Measurements from ENCODE around the gene SPIB.

Gene SPIB

DNA sequence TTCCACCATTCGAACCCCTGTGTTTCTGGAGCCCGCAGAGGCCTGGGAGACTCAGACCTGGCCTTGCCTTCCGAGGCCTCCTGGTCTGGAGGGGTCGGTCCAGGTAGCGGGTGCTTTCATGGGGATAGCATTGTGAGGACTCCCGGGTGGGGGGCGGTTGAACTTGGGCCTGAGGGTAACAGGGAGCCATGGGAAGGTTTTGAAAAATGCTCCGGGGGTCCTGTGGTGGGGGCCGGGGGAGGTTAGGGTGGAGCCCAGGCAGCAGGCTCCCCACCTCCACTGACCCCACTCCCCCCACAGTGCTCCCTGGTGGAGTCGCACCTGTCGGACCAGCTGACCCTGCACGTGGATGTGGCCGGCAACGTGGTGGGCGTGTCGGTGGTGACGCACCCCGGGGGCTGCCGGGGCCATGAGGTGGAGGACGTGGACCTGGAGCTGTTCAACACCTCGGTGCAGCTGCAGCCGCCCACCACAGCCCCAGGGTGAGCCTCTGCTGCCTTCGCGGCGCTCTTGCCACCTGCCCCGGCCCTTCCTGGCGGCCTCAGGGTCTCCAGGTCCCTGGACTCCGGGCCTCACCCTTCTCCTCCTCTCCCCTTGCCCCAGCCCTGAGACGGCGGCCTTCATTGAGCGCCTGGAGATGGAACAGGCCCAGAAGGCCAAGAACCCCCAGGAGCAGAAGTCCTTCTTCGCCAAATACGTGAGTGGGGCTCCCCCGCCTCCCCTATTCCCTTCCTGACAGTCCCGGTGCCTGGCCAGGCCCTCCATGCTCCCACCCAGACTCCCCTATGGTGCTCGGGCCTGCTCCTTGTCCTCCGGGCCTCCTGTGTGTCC is 61.8 kb downstream of the SPIB start:
- Mint-ChIP-seq H3K9me3 (peaks cover 3% of the 10 kb centered on the region), H3K36me3 (ENCODE audit: low read depth) (peaks cover 57% of the 10 kb centered on the region), H3K4me1 (peaks cover 14% of the 10 kb centered on the region), H3K27ac (no peak overlapping the region), H3K4me3 (no peak overlapping the region), H3K27me3 (ENCODE audit: low read depth) (no peaks in the 10 kb centered on the region)
- TF ChIP-seq CTCF (IDR thresholded peaks at IDR 0.05; ENCODE audit: unreplicated experiment in 3 of 3): no peak
